Heart left ventricle (tissue), 13 donors: ENCODE measurements around the gene IFIT1.

ENCODE experiments used
- POLR2A ChIP-seq, 2 donors: fragments of 450-650 bp; IDR thresholded peaks; one replicate each; pipeline ENCODE4 v1.6.1; 2017; ENCODE audit warnings: antibody characterized with exemption in 2 of 2, mild to moderate bottlenecking in 2 of 2, moderate library complexity in 2 of 2
- TF ChIP-seq, protein P1 (sequence below), 12 donors: fragments of 200-600 bp; sonication (generic) in 4 of 12; IDR thresholded peaks; one replicate each; pipeline versions ENCODE4 v1.5.0 to v1.8.0; 2018 to 2022; ENCODE audit warnings: antibody characterized with exemption in 12 of 12, mild to moderate bottlenecking in 5 of 12
- donor health status: ischemic (EF 13 %, LVEDD 7.1; RV severe dilation, severe dysfunction).
- donor health status: DM: no; HTN: yes; CAD: no.
- donor health status: DM: no; HTN: no; CAD: no.
- donor health status: ischemic (EF 25% LVEDD 6.9; RV normal size, moderate dysfunction).
- donor health status: ischemic (EF 25% LVEDD 5.7; RV mildly dilated, moderate dysfunction).
- donor health status: ischemic (EF 35%, LVEDD 5.7; RV mildly dilated, moderate dysfunction).
- donor health status: nonischemic (EF 11% LVEDD 7.7; RV severe dilation, severe dysfunction).
- donor health status: DM: yes; HTN: yes; CAD: no.
- donor health status: PGD.
- donor health status: ischemic (EF 29% LVEDD 5.4; RV normal size, mild dysfunction).
- donor health status: nonischemic (EF 23%, LVEDD 6.1; RV moderate dilation, normal function).

DNA sequence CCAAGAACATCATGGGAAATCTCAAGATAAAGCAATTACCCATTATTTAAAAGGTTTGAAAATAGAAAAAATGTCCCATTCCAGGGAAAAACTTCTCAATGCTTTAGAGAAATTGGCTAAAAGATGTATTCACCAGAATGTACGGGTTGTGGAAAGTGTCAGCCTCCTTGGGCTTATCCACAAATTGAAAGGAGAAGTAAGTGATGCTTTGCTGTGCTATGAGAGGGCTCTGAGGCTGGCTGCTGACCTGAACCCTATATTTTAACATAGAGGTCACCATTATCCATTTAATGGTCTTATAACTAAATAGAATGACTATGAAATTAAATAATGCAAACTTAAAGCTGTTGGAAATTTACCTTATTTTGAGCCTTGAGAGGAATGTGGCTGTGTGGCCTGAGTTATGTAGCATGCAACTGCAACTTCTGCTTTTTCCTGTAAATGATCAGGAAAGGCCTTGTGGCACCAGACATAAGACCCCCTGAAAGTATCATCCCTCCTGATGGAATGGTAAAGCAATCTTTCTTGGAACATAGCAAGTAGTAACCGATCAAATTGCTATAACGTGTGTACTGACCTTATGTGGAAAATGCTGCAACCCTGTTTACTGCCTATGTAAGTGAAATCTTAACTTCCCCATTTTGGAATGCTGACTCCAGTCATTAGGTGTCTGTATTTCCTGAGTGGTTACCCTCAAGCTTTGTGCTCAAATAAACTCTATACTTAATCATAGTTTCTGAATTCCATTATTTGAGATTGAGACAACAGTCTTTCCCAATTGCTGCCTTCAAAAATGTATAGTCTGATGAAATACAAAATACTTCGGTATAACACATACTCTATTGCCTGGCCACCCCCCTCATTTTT, 7.7 kb upstream of the IFIT1 start:
- TF ChIP-seq, protein P1, sequence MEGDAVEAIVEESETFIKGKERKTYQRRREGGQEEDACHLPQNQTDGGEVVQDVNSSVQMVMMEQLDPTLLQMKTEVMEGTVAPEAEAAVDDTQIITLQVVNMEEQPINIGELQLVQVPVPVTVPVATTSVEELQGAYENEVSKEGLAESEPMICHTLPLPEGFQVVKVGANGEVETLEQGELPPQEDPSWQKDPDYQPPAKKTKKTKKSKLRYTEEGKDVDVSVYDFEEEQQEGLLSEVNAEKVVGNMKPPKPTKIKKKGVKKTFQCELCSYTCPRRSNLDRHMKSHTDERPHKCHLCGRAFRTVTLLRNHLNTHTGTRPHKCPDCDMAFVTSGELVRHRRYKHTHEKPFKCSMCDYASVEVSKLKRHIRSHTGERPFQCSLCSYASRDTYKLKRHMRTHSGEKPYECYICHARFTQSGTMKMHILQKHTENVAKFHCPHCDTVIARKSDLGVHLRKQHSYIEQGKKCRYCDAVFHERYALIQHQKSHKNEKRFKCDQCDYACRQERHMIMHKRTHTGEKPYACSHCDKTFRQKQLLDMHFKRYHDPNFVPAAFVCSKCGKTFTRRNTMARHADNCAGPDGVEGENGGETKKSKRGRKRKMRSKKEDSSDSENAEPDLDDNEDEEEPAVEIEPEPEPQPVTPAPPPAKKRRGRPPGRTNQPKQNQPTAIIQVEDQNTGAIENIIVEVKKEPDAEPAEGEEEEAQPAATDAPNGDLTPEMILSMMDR (IDR thresholded peaks at IDR 0.05), result no peak
- no peak for TF ChIP-seq POLR2A (IDR thresholded peaks at IDR 0.05)
